OCI-LY3 (cell line): ENCODE results near the gene GCM1.

Experiments used
- H2AFZ ChIP-seq: fragments of 200-600, 300-600 bp; shearing (Covaris generic); 2 replicates; pipeline ENCODE4 v1.6.0; 2014; ENCODE audit warnings: antibody characterized with exemption, low read depth, low read length
- H3K27ac ChIP-seq: fragments of 200-600, 300-600 bp; sonication (generic); 2 replicates; pipeline ENCODE4 v1.5.1; 2014; ENCODE audit warnings: mild to moderate bottlenecking, low read length, moderate library complexity, mixed read lengths
- H3K27me3 ChIP-seq: fragments of 200-600, 300-600 bp; sonication (generic); 2 replicates; pipeline ENCODE4 v1.6.1; 2014; ENCODE audit warnings: low read depth, low read length, mixed read lengths
- H3K36me3 ChIP-seq: fragments of 200-600, 300-600 bp; sonication (generic); replicated peaks from 2 replicates; pipeline ENCODE3; 2014; ENCODE audit warnings: low read depth, low read length, mixed read lengths
- H3K4me1 ChIP-seq: fragments of 300-600, 200-600 bp; sonication (generic); 2 replicates; pipeline ENCODE4 v1.6.1; 2014; ENCODE audit warnings: low read length, mixed read lengths
- H3K4me2 ChIP-seq: fragments of 200-600, 300-600 bp; sonication (generic); 2 replicates; pipeline ENCODE4 v1.6.1; 2014; ENCODE audit warnings: low read length, mixed read lengths
- H3K4me3 ChIP-seq: fragments of 300-600, 200-600 bp; sonication (generic); 2 replicates; pipeline ENCODE4 v1.5.1; 2014; ENCODE audit warnings: antibody characterized with exemption, mild to moderate bottlenecking, low read length, moderate library complexity
- H3K79me2 ChIP-seq: fragments of 300-600, 200-600 bp; shearing (Covaris generic); 2 replicates; pipeline ENCODE4 v1.6.1; 2014; ENCODE audit warnings: mild to moderate bottlenecking, low read length, mixed read lengths
- H3K9ac ChIP-seq: fragments of 300-600, 200-600 bp; shearing (Covaris generic); 2 replicates; pipeline ENCODE4 v1.6.0; 2014; ENCODE audit warnings: mild to moderate bottlenecking, low read length, moderate library complexity
- H3K9me3 ChIP-seq: fragments of 200-600, 300-600 bp; shearing (Covaris generic); 2 replicates; pipeline ENCODE4 v1.6.1; 2014; ENCODE audit warnings: low read length, mixed read lengths; ENCODE audit not compliant: insufficient read depth
- H4K20me1 ChIP-seq: fragments of 200-600, 300-600 bp; sonication (generic); 2 replicates; pipeline ENCODE4 v1.6.1; 2016; ENCODE audit warnings: low read length, mixed read lengths; ENCODE audit not compliant: insufficient read depth
- CTCF ChIP-seq: fragments of 200-600, 300-600 bp; sonication (generic); IDR thresholded peaks from 2 replicates; pipeline ENCODE4 v1.5.1; 2014; ENCODE audit warnings: antibody characterized with exemption, low read length, low read depth
- EZH2phosphoT487 ChIP-seq: fragments of 200-600 bp; shearing (Covaris generic); IDR thresholded peaks from 2 replicates; pipeline ENCODE4 v1.6.1; 2018; ENCODE audit warnings: antibody characterized with exemption, mixed run types, low read depth

The GCM1 gene

GRCh38 chr6:53080813-53081212, 67.8 kb downstream of the GCM1 start:
- Histone ChIP-seq H4K20me1 (no peaks in the 10 kb centered on the region), H3K9ac (no peak overlapping the region), H2AFZ (no peak overlapping the region), H3K27me3 (no peaks in the 10 kb centered on the region), H3K36me3 (peaks cover 59% of the 10 kb centered on the region), H3K79me2 (no peaks in the 10 kb centered on the region), H3K4me1 (no peaks in the 10 kb centered on the region), H3K4me2 (no peak overlapping the region), H3K9me3 (no peaks in the 10 kb centered on the region), H3K4me3 (no peak overlapping the region), H3K27ac (no peak overlapping the region)
- no peak for TF ChIP-seq CTCF
- no peak for TF ChIP-seq EZH2phosphoT487
